CD8-positive, alpha-beta memory T cell (primary cell): Measurements from ENCODE around the gene SPAG6. TPM values are rescaled to one million over a fixed set of nuclear protein-coding genes. Genes with fewer than 3 reads are reported as not detected.

ENCODE experiments used
- CTCF ChIA-PET: fragments of 350-600 bp; sonication (Branson Sonifier 250); formaldehyde crosslinking; loops from one replicate; lab custom pipeline; 2021; ENCODE audit warnings: antibody characterized with exemption; lab: Charles Lee
- POLR2A ChIA-PET: fragments of 350-600 bp; sonication (Branson Sonifier 250); formaldehyde crosslinking; loops from one replicate; lab custom pipeline; 2021; ENCODE audit warnings: antibody characterized with exemption; lab: Charles Lee
- DNase-seq, 5 donors: peaks; one replicate each; pipeline versions ENCODE4 v3.0.0 to v3.0.0-alpha.2; 2020 to 2022; ENCODE audit warnings: mixed read lengths in 1 of 5
- H3K27ac ChIP-seq: one replicate; pipeline ENCODE4 v1.7.0; 2013; ENCODE audit warnings: low read depth, mild to moderate bottlenecking, low read length, moderate library complexity
- H3K27me3 ChIP-seq: 2 replicates; pipeline ENCODE4 v1.7.0; 2013; ENCODE audit warnings: low read length, mild to moderate bottlenecking; ENCODE audit not compliant: insufficient read depth, poor library complexity, severe bottlenecking
- H3K36me3 ChIP-seq: 2 replicates; pipeline ENCODE4 v1.7.0; 2013; ENCODE audit warnings: mild to moderate bottlenecking, low read length, moderate library complexity; ENCODE audit not compliant: insufficient read depth
- H3K4me1 ChIP-seq: 2 replicates; pipeline ENCODE4 v1.7.0; 2013; ENCODE audit warnings: mild to moderate bottlenecking, low read length, moderate library complexity; ENCODE audit not compliant: insufficient read depth
- H3K4me3 ChIP-seq: 2 replicates; pipeline ENCODE4 v1.7.0; 2013; ENCODE audit warnings: mild to moderate bottlenecking, low read length
- H3K9me3 ChIP-seq: 2 replicates; pipeline ENCODE4 v1.7.0; 2013; ENCODE audit warnings: mild to moderate bottlenecking, low read length
- H3K27ac Mint-ChIP-seq, 8 donors: one replicate each; pipeline ENCODE4 v1.8.0; 2020 to 2021; ENCODE audit warnings: mixed read lengths in 8 of 8, mild to moderate bottlenecking in 6 of 8, inconsistent platforms in 3 of 8, moderate library complexity in 3 of 8
- H3K27me3 Mint-ChIP-seq, 2 donors: one replicate each; pipeline ENCODE4 v1.8.0; 2020 to 2021; ENCODE audit warnings: mixed read lengths in 2 of 2, mild to moderate bottlenecking in 1 of 2, moderate library complexity in 1 of 2
- H3K36me3 Mint-ChIP-seq, 3 donors: one replicate each; pipeline ENCODE4 v1.8.0; 2020 to 2021; ENCODE audit warnings: mixed read lengths in 3 of 3, inconsistent platforms in 1 of 3, mild to moderate bottlenecking in 1 of 3
- H3K4me1 Mint-ChIP-seq, 3 donors: one replicate each; pipeline ENCODE4 v1.8.0; 2020 to 2021; ENCODE audit warnings: mixed read lengths in 3 of 3, inconsistent platforms in 1 of 3, mild to moderate bottlenecking in 1 of 3
- H3K4me3 Mint-ChIP-seq, 7 donors: one replicate each; pipeline ENCODE4 v1.8.0; 2020 to 2021; ENCODE audit warnings: mixed read lengths in 7 of 7, mild to moderate bottlenecking in 6 of 7, moderate library complexity in 4 of 7, inconsistent platforms in 2 of 7
- H3K9me3 Mint-ChIP-seq, 5 donors: one replicate each; pipeline ENCODE4 v1.8.0; 2020 to 2022; ENCODE audit warnings: mixed read lengths in 5 of 5, mild to moderate bottlenecking in 3 of 5, moderate library complexity in 2 of 5, inconsistent platforms in 1 of 5
- polyA plus RNA-seq: library from polyadenylated mRNA; unstranded; fragments of 300-500 nt; fragmentation: Illumina TruSeq; gene quantifications from one replicate; pipeline ENCODE4 v1.2.3, GENCODE V29; 2021
- total RNA-seq, 2 experiments: library from RNA; stranded (reverse); gene quantifications; one replicate each; pipeline ENCODE4 v1.2.3, GENCODE V29; 2021

SPAG6 gene
- total and polyA plus RNA-seq, 3 experiments from 2014 or later: 0.22 TPM; not detected in 2

DNA sequence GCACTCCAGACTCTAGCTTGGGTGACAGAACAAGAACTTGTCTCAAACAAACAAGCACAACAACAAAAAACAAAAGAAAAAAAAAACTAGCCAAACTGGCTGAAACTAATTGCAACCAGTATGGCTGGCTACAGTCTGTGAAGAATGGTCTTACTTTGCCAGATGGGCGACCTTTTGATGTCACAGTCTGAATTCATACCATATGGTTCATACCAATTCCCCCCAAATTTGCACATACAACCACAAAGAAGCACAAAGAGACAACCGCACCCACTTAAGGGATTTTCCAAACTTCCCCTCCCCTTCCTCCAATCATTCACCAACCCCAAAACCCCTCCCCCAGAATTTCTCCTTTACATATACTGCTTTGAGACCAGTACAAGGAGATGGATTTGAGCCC lies 114.2 kb downstream of the SPAG6 start:
- ChIA-PET CTCF (interaction anchor here (1.7 kb wide), 1 partner anchor 15 kb away, joined by 6 read pairs; no protein-coding TSS in a partner anchor), POLR2A (no interaction called here)
- no peaks in the 10 kb centered on the region for H3K27me3 ChIP-seq
- no peak overlapping the region for H3K4me3 ChIP-seq
- Mint-ChIP-seq H3K27ac (no peak overlapping the region), H3K27me3 (peaks cover 2 to 6% of the 10 kb centered on the region in 2 donors), H3K4me3 (no peak overlapping the region), H3K36me3 (peaks cover 0 to 10% (median 0%) of the 10 kb centered on the region in 3 donors), H3K9me3 (peaks cover 0 to 5% (median 0%) of the 10 kb centered on the region in 5 donors), H3K4me1 (peaks cover 0 to 4% (median 1%) of the 10 kb centered on the region in 3 donors)
- no peaks in the 10 kb centered on the region for H3K4me1 ChIP-seq
- H3K9me3 ChIP-seq: no peaks in the 10 kb centered on the region
- H3K27ac ChIP-seq: no peak overlapping the region
- H3K36me3 ChIP-seq: no peaks in the 10 kb centered on the region
- no peak for DNase-seq

DNA sequence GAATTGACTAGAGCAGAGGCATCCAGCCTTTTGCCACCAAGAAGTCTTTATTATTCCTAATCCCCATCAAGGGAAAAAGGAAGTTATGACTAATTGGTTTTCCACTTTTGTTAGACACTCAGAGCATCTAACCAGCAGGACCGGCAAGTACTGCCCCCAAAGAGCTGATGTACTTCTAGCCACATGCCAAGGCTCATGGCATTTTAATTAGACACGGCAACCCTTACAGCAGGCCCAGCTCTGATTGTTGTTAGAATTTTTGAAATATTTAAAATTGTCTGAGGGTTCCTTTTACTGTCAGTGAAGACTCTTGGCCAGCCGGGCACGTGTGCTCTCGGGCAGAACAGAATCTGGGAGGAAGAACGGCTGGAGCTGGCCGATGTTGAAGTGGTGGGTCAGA lies 114.8 kb downstream of the SPAG6 start:
- Mint-ChIP-seq H3K4me1 (no peaks in the 10 kb centered on the region), H3K4me3 (no peak overlapping the region), H3K27ac (no peak overlapping the region), H3K36me3 (peaks cover 0 to 10% (median 0%) of the 10 kb centered on the region in 3 donors), H3K27me3 (peaks cover 5 to 6% of the 10 kb centered on the region in 2 donors), H3K9me3 (peaks cover 0 to 5% (median 0%) of the 10 kb centered on the region in 5 donors)
- ChIA-PET POLR2A (no interaction called here), CTCF (interaction anchor here (0.7 kb wide), 1 partner anchor 48 kb away, joined by 3 read pairs; no protein-coding TSS in a partner anchor)
- no peak overlapping the region for H3K27ac ChIP-seq
- H3K9me3 ChIP-seq: no peaks in the 10 kb centered on the region
- H3K27me3 ChIP-seq: no peaks in the 10 kb centered on the region
- H3K4me3 ChIP-seq: no peak overlapping the region
- no peak for DNase-seq
- H3K4me1 ChIP-seq: no peaks in the 10 kb centered on the region
- H3K36me3 ChIP-seq: no peaks in the 10 kb centered on the region

DNA sequence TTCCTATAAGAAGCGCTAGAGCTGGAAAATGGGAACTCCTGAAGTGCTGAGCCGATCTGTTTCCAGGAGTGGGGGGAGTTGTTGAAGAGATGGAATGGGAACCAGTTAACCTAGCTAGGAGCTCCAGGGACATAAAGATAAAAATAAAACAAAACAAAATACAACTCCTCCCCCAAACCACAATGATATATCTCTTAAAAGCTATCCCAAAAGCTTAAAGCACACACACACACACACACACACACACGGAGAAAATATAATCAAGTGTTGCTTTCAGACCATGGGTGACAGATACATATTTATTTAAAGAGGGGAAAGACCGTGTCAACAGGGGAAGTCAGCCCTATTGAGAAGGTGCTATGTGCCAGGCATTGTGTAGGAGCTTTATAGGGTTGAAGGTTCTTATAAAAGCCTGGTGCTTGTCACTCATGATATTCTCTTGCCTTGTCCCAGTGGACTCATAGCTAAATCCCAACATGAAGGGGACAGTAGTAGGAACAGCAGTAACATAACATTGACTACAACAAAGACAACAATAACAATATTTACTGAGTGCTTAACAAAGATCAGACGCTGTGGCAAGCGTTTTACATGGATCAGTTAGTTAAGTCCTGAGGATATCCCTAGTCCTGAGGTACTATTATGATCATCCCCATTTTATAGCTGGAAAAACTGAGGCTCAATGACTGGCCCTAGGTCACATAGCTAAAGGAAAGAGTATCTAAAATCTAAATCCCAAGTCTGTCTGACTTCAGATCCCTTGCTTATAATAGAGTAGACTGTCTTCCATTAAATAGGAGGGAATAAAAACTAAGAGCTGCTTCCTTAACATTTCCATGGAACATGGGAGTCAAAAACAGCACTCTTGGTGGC lies 115.5 kb downstream of the SPAG6 start:
- Mint-ChIP-seq H3K4me3 (no peak overlapping the region), H3K27me3 (peaks cover 5 to 6% of the 10 kb centered on the region in 2 donors), H3K9me3 (peaks cover 0 to 5% (median 0%) of the 10 kb centered on the region in 5 donors), H3K4me1 (no peaks in the 10 kb centered on the region), H3K36me3 (peaks cover 0 to 10% (median 0%) of the 10 kb centered on the region in 3 donors), H3K27ac (no peak overlapping the region)
- Histone ChIP-seq H3K4me3 (no peak overlapping the region), H3K9me3 (no peaks in the 10 kb centered on the region), H3K27ac (no peak overlapping the region), H3K4me1 (no peaks in the 10 kb centered on the region), H3K27me3 (no peaks in the 10 kb centered on the region), H3K36me3 (no peaks in the 10 kb centered on the region)
- no peak for DNase-seq
- CTCF ChIA-PET: interaction anchor here (0.7 kb wide), 1 partner anchor 49 kb away, joined by 3 read pairs; no protein-coding TSS in a partner anchor
- POLR2A ChIA-PET: no interaction called here

GRCh38 chr10:22461891-22462290 lies 116.6 kb downstream of the SPAG6 start:
- no peaks in the 10 kb centered on the region for H3K4me1 Mint-ChIP-seq
- Histone ChIP-seq H3K4me3 (no peak overlapping the region), H3K9me3 (no peaks in the 10 kb centered on the region), H3K27me3 (no peaks in the 10 kb centered on the region), H3K27ac (no peak overlapping the region), H3K36me3 (no peaks in the 10 kb centered on the region), H3K4me1 (no peaks in the 10 kb centered on the region)
- no peak for DNase-seq
- POLR2A ChIA-PET: no interaction called here
- CTCF ChIA-PET: no interaction called here
- H3K9me3 Mint-ChIP-seq: peaks cover 0 to 5% (median 0%) of the 10 kb centered on the region in 5 donors
- peaks cover 5 to 6% of the 10 kb centered on the region in 2 donors for H3K27me3 Mint-ChIP-seq
- H3K27ac Mint-ChIP-seq: no peak overlapping the region
- H3K4me3 Mint-ChIP-seq: no peak overlapping the region
- H3K36me3 Mint-ChIP-seq: peaks cover 0 to 10% (median 0%) of the 10 kb centered on the region in 3 donors

DNA sequence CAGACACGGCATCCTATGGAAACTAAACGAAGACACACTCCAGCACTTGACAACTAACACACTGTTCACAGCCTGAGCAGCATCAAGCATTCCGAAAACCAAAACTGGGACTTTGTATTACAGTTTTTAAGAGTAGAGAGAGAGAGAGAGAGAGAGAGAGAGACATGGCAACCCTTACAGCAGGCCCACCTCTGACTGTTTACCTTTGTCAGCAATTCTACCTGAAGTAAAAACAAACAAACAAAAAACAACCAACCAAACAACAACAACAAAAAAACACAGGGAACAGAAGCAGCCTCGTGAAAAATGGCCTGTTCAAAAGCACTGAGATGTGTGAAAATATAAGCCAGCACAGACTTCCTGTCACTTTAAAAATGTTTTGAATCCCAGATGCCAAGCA lies 118.0 kb downstream of the SPAG6 start:
- Histone ChIP-seq H3K9me3 (no peaks in the 10 kb centered on the region), H3K27me3 (no peaks in the 10 kb centered on the region), H3K36me3 (no peaks in the 10 kb centered on the region), H3K4me1 (no peaks in the 10 kb centered on the region), H3K4me3 (no peak overlapping the region), H3K27ac (no peak overlapping the region)
- DNase-seq: no peak
- ChIA-PET POLR2A (no interaction called here), CTCF (no interaction called here)
- H3K4me1 Mint-ChIP-seq: no peaks in the 10 kb centered on the region
- no peak overlapping the region for H3K27ac Mint-ChIP-seq
- peaks cover 0 to 10% (median 0%) of the 10 kb centered on the region in 3 donors for H3K36me3 Mint-ChIP-seq
- no peak overlapping the region for H3K4me3 Mint-ChIP-seq
- H3K9me3 Mint-ChIP-seq: peaks cover 0 to 5% (median 0%) of the 10 kb centered on the region in 5 donors
- H3K27me3 Mint-ChIP-seq: peaks cover 5 to 6% of the 10 kb centered on the region in 2 donors

DNA sequence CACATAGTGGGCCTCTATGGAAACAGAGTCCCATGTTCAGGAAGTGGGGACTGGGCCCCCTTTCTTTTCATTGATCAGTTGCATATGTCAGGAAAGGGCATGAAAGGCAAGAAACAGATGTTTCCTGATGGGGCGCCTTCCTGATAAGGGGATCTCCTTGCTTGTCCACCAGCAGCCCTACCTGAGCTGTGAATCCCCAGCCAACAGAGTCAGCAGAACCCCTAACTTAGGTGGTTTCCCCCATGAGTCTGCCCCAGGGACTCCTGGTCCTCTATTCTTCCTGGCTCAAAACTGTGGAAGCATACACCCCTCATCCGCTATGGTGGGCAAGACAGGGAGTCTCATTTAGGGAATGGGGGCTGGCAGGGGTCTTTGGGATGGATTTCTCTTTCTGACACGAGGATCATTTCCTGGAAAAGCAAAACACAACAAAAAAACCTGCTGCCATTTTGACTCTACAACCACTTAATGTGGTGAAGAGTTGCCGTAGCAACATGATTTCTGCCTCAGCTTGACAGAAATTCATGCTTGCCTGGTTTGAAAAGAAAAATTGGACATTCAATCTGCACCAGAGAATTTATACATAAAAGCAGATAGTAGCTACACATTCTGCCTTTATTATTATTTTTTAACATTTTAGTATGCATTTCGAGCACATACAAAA lies 119.8 kb downstream of the SPAG6 start:
- Mint-ChIP-seq H3K9me3 (peaks cover 0 to 5% (median 0%) of the 10 kb centered on the region in 5 donors), H3K27ac (no peak overlapping the region), H3K36me3 (peaks cover 0 to 10% (median 0%) of the 10 kb centered on the region in 3 donors), H3K4me3 (no peak overlapping the region), H3K4me1 (no peaks in the 10 kb centered on the region), H3K27me3 (peaks cover 5 to 6% of the 10 kb centered on the region in 2 donors)
- no peaks in the 10 kb centered on the region for H3K4me1 ChIP-seq
- no peaks in the 10 kb centered on the region for H3K27me3 ChIP-seq
- ChIA-PET POLR2A (no interaction called here), CTCF (no interaction called here)
- H3K4me3 ChIP-seq: no peak overlapping the region
- no peak for DNase-seq
- H3K27ac ChIP-seq: no peak overlapping the region
- no peaks in the 10 kb centered on the region for H3K36me3 ChIP-seq
- H3K9me3 ChIP-seq: no peaks in the 10 kb centered on the region

- Mint-ChIP-seq H3K4me3 (no peak overlapping the region), H3K27ac (no peak overlapping the region), H3K36me3 (no peaks in the 10 kb centered on the region), H3K9me3 (no peaks in the 10 kb centered on the region), H3K27me3 (peaks cover 3 to 8% of the 10 kb centered on the region in 2 donors), H3K4me1 (no peaks in the 10 kb centered on the region)
- ChIA-PET CTCF (interaction anchor here (1.1 kb wide), 1 partner anchor 30 kb away, joined by 3 read pairs; no protein-coding TSS in a partner anchor), POLR2A (no interaction called here)
- DNase-seq: no peak
- no peaks in the 10 kb centered on the region for H3K4me1 ChIP-seq
- H3K36me3 ChIP-seq: no peaks in the 10 kb centered on the region
- no peak overlapping the region for H3K4me3 ChIP-seq
- no peaks in the 10 kb centered on the region for H3K9me3 ChIP-seq
- H3K27ac ChIP-seq: no peak overlapping the region
- no peaks in the 10 kb centered on the region for H3K27me3 ChIP-seq
These were observed 121.6 kb downstream of the SPAG6 start for GRCh38 chr10:22466763-22467334.
